ENCODE results near the gene BCL2L1. TPM values are rescaled to one million over a fixed set of nuclear protein-coding genes. Genes with fewer than 3 reads are reported as not detected.

Gene BCL2L1
- total and polyA plus RNA-seq, 2 experiments from 2014 or later = 42.4 to 110 TPM

GRCh38 chr20:31689141-31689540, 33.5 kb downstream of the BCL2L1 start (continued):
- TF ChIP-seq JUNB (IDR thresholded peaks at IDR 0.05; ENCODE audit: unreplicated experiment) (no peak), EZH2phosphoT487 (IDR thresholded peaks at IDR 0.05; ENCODE audit: unreplicated experiment) (no peak)

- peaks cover 20% of the 10 kb centered on the region for H4K20me1 ChIP-seq (replicated peaks; ENCODE audit: insufficient read depth)
- Mint-ChIP-seq H3K9me3 (no peaks in the 10 kb centered on the region; the same call in 2 of the 3 replicates), H3K4me1 (peaks cover 22% of the 10 kb centered on the region), H3K4me3 (no peak overlapping the region), H3K27ac (no peak overlapping the region), H3K27me3 (ENCODE audit: insufficient read depth, low read depth, poor library complexity) (peaks cover 3% of the 10 kb centered on the region), H3K36me3 (ENCODE audit: low read depth) (peaks cover 28% of the 10 kb centered on the region)
- peak overlapping the region; percentile 60 for H3K27ac ChIP-seq (ENCODE audit: low read depth)
- H3K36me3 ChIP-seq (ENCODE audit: insufficient read depth) = peaks cover 5% of the 10 kb centered on the region; the same call in 1 of the 2 replicates
- TF ChIP-seq REST (IDR thresholded peaks at IDR 0.05; ENCODE audit: unreplicated experiment) = no peak
- TF ChIP-seq JUNB (IDR thresholded peaks at IDR 0.05; ENCODE audit: unreplicated experiment) = no peak
- no peak for TF ChIP-seq ZNF462 (CRISPR knock-in tag; IDR thresholded peaks at IDR 0.05)
- no peak for TF ChIP-seq CREB1 (CRISPR knock-in tag; IDR thresholded peaks at IDR 0.05; ENCODE audit: low read depth)
- peaks cover 9% of the 10 kb centered on the region; the same call in 1 of the 2 replicates for H3K9me2 ChIP-seq (ENCODE audit: insufficient read depth)
- no peak overlapping the region for H2AFZ ChIP-seq
- peaks cover 21% of the 10 kb centered on the region for H3K4me1 ChIP-seq (ENCODE audit: insufficient read depth)
- no peak overlapping the region for H3K4me3 ChIP-seq
- DNase-seq (ENCODE audit: low spot score) (no peak), ATAC-seq (no peak)
- peaks cover 30% of the 10 kb centered on the region; the same call in 1 of the 2 replicates for H3F3A ChIP-seq (replicated peaks; ENCODE audit: low read depth)
- H3K4me2 ChIP-seq = no peak overlapping the region
- H3K79me2 ChIP-seq (replicated peaks; ENCODE audit: insufficient read depth) = peaks cover 78% of the 10 kb centered on the region
- no peaks in the 10 kb centered on the region for H3K27me3 ChIP-seq (ENCODE audit: insufficient read depth)
These were observed 34.9 kb downstream of the BCL2L1 start for GRCh38 chr20:31687777-31688176.

Measured in GM23338 (cell line).